KBM-7 (cell line): Measurements from ENCODE around the gene RAB10.
"Not testable (repeated sequence)": the region's sequence is repeated elsewhere in the genome, so short reads cannot be mapped to it uniquely, and the experiment has no call there.

Experiments
- DNase-seq: peaks from one replicate; pipeline ENCODE4 v3.0.0-alpha.2; 2015
- in situ Hi-C: fragments of 300-500 bp; cut with MboI; formaldehyde crosslinking; loops from 2 replicates; pipeline ENCODE4 v1.14.3; 2020; ENCODE audit warnings: low sequenced_read_pairs, low pct_unique_long_range_greater_than_20kb, mixed read lengths

The RAB10 gene

GRCh38 chr2:26077291-26077690 is 43.4 kb downstream of the RAB10 start:
- in situ Hi-C loops, result no loop called here
- no peak for DNase-seq

- no peak for DNase-seq
- in situ Hi-C loops, result no loop called here
Observed at GRCh38 chr2:26078939-26079338, 45.1 kb downstream of the RAB10 start.

- DNase-seq, result no peak
- in situ Hi-C loops, result no loop called here
Observed at GRCh38 chr2:26080356-26080755, 46.5 kb downstream of the RAB10 start.

- in situ Hi-C loops, DNase-seq: not testable (repeated sequence)
Observed at GRCh38 chr2:26080925-26081324, 47.0 kb downstream of the RAB10 start.

- DNase-seq, result no peak
- in situ Hi-C loops, result no loop called here
Observed at GRCh38 chr2:26081556-26081955, 47.7 kb downstream of the RAB10 start.

- DNase-seq, result no peak
- in situ Hi-C loops, result no loop called here
Observed at GRCh38 chr2:26086155-26086637, 52.3 kb downstream of the RAB10 start.

GRCh38 chr2:26086779-26087178 is 52.9 kb downstream of the RAB10 start:
- in situ Hi-C loops, result no loop called here
- DNase-seq, result no peak

GRCh38 chr2:26088038-26088643 is 54.3 kb downstream of the RAB10 start:
- DNase-seq, result peak; percentile 49
- in situ Hi-C loops, result no loop called here

GRCh38 chr2:26088931-26089330 is 55.0 kb downstream of the RAB10 start:
- in situ Hi-C loops, DNase-seq: not testable (repeated sequence)

GRCh38 chr2:26089337-26089736 is 55.5 kb downstream of the RAB10 start:
- DNase-seq, result no peak
- in situ Hi-C loops, result no loop called here

GRCh38 chr2:26095758-26096157 is 61.9 kb downstream of the RAB10 start:
- in situ Hi-C loops, result no loop called here
- no peak for DNase-seq

- in situ Hi-C loops, result no loop called here
Observed at GRCh38 chr2:26099933-26100332, 66.0 kb downstream of the RAB10 start.

GRCh38 chr2:26100384-26100783 is 66.5 kb downstream of the RAB10 start:
- DNase-seq, result no peak
- in situ Hi-C loops, result no loop called here

More at GRCh38 chr2:26099933-26100332, 66.0 kb downstream of the RAB10 start:
- no peak for DNase-seq

GRCh38 chr2:26103752-26104151 is 69.9 kb downstream of the RAB10 start:
- in situ Hi-C loops, result no loop called here
- DNase-seq, result no peak

- DNase-seq, in situ Hi-C loops: not testable (repeated sequence)
Observed at GRCh38 chr2:26108701-26109100, 74.8 kb downstream of the RAB10 start.

GRCh38 chr2:26112201-26112600 is 78.3 kb downstream of the RAB10 start:
- in situ Hi-C loops, result no loop called here
- no peak for DNase-seq

GRCh38 chr2:26114151-26114550 is 80.3 kb downstream of the RAB10 start:
- DNase-seq, result no peak
- in situ Hi-C loops, result no loop called here

- no peak for DNase-seq
- in situ Hi-C loops, result no loop called here
Observed at GRCh38 chr2:26118682-26119081, 84.8 kb downstream of the RAB10 start.

GRCh38 chr2:26119521-26119920 is 85.6 kb downstream of the RAB10 start:
- DNase-seq, result no peak
- in situ Hi-C loops, result no loop called here

- DNase-seq, result no peak
- in situ Hi-C loops, result no loop called here
Observed at GRCh38 chr2:26122630-26123029, 88.7 kb downstream of the RAB10 start.

- DNase-seq, result no peak
- in situ Hi-C loops, result no loop called here
Observed at GRCh38 chr2:26123426-26123825, 89.5 kb downstream of the RAB10 start.
